ENCODE measurements around the gene PLA2G10. TPM values are rescaled to one million over a fixed set of nuclear protein-coding genes. Genes with fewer than 3 reads are reported as not detected.
"Not testable (repeated sequence)": the region's sequence is repeated elsewhere in the genome, so short reads cannot be mapped to it uniquely, and the experiment has no call there.

PLA2G10 gene
- total RNA-seq = 10 to 100 TPM; 39.1 to 56.7 TPM
- long read RNA-seq, transcript PLA2G10-201 (4 exons, 1,000 nt) = major isoform, 53 of 70 reads
- long read RNA-seq, partial matches to known transcripts = 0 of 70 reads
- long read RNA-seq, other reads (novel, unspliced or antisense) = 13 of 70 reads

GRCh38 chr16:14694129-14694528 lies at the start of gene PLA2G10:
TSS of gene PLA2G10 (minus strand) at chr16:14694308. CDS start at chr16:14694229, 79 bp downstream.
- intact Hi-C loops (cut with DNase I, micrococcal nuclease) = not testable (repeated sequence)

GRCh38 chr16:14742273-14743128 lies 48.4 kb upstream of the PLA2G10 start, which contains the start of gene NPIPA2:
TSS of gene NPIPA2 (plus strand) at chr16:14742533. CDS start at chr16:14748066, 5,533 bp downstream.
- ATAC-seq = peak; percentile 90
- intact Hi-C loops (cut with DNase I, micrococcal nuclease); DNase-seq: not testable (repeated sequence)

More at GRCh38 chr16:14694129-14694528, at the start of gene PLA2G10:
- ATAC-seq = peak; percentile 94
- not testable (repeated sequence) for DNase-seq

- intact Hi-C loops (cut with DNase I, micrococcal nuclease); DNase-seq: not testable (repeated sequence)
- ATAC-seq = peak; percentile 71
Measured at GRCh38 chr16:14741794-14742193, 47.7 kb upstream of the PLA2G10 start.

DNA sequence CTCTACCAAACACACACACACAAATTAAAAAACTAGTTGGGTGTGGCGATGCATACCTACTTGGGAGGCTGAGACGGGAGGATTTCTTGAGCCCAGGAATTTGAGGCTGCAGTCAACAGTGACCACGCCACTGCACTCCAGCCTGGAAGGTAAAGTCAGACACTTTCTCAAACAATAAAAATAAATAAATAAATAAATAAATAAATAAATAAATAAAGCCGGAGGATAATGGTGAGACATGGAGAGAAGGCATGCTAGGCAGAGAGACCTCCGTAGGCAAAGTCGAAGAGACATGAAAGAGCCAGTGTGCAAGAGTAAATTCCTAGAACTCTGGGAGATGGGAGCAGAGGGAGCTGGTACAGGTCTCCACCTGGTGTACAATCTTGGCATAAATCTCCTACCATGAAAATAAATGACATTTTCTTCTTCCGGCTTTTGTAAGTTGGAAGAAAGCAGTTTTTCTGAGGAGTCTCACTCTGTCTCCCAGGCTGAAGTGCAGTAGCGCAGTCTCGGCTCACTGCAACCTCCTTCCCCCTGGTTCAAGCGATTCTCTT lies 46.8 kb upstream of the PLA2G10 start:
- ATAC-seq = peak; percentile 45
- intact Hi-C loops (cut with DNase I, micrococcal nuclease); DNase-seq: not testable (repeated sequence)

- intact Hi-C loops (cut with DNase I, micrococcal nuclease) = not testable (repeated sequence)
Measured at GRCh38 chr16:14733233-14733632, 39.1 kb upstream of the PLA2G10 start.

GRCh38 chr16:14703156-14704011 lies 9.3 kb upstream of the PLA2G10 start, which contains the start of gene NPIPA3:
TSS of gene NPIPA3 (plus strand) at chr16:14703411. CDS start at chr16:14708944, 5,533 bp downstream.
- peak; percentile 90 for ATAC-seq
- intact Hi-C loops (cut with DNase I, micrococcal nuclease); DNase-seq: not testable (repeated sequence)

More at GRCh38 chr16:14733233-14733632, 39.1 kb upstream of the PLA2G10 start:
- ATAC-seq = peak; percentile 94
- not testable (repeated sequence) for DNase-seq

GRCh38 chr16:14702672-14703071 lies 8.6 kb upstream of the PLA2G10 start:
- intact Hi-C loops (cut with DNase I, micrococcal nuclease); DNase-seq: not testable (repeated sequence)
- peak; percentile 70 for ATAC-seq

GRCh38 chr16:14701859-14702258 lies 7.8 kb upstream of the PLA2G10 start:
- intact Hi-C loops (cut with DNase I, micrococcal nuclease); DNase-seq: not testable (repeated sequence)
- peak; percentile 50 for ATAC-seq

DNA sequence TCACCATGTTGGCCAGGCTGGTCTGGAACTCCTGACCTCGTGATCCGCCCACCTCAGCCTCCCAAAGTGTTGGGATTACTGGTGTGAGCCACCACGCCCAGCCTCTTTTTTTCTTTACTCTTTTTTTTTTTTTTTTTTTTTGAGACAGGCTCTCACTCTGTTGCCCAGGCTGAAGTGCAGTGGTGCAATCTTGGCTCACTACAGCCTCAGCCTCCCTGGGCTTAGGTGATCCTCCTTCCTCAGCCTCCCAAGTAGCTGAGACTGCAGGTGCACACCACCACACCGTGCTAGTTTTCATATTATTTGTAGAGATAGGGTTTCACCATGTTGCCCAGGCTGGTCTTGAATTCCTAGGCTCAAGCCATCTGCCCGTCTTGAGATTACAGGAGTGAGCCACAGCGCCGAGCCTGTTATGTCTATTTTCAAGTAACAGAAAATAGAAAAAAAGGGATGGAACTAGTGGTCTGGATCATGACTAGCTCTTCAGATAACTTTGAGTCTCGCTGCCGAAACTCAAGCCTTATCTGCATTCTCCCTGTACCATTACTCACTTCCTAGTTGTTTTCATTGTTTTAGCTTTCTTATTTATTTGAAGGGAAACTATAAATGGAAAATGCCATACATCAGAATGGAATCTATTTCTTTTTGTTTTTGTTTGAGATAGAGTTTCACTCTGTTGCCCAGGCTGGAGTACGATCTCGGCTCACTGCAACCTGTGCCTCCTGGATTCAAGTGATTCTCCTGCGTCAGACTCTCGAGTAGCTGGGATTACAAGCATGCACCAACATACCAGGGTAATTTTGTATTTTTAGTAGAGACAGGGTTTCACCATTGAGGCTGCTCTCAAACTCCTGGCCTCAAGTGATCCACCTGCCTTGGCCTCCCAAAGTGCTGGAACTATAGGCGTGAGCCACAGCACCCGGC lies 8.0 kb downstream of the PLA2G10 start:
- DNase-seq; ATAC-seq; intact Hi-C loops (cut with DNase I, micrococcal nuclease): not testable (repeated sequence)

DNA sequence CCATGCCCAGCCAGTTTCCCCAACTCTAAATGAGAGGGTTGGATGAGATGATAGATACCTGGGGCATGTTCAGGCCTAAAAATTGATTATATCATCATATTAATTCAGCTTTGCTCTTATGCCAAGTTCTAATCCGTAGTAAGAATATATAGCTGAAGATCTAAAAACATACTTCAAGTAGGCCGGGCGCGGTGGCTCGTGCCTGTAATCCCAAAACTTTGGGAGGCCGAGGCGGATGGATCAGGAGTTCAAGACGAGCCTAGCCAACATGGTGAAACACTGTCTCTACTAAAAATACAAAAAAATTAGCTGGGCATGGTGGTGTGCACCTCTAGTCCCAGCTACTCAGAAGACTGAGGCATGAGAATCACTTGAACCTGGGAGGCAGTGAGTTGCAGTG lies 12.0 kb downstream of the PLA2G10 start:
- no peak for DNase-seq
- no peak for ATAC-seq
- intact Hi-C loops (cut with DNase I, micrococcal nuclease) = no loop called here

DNA sequence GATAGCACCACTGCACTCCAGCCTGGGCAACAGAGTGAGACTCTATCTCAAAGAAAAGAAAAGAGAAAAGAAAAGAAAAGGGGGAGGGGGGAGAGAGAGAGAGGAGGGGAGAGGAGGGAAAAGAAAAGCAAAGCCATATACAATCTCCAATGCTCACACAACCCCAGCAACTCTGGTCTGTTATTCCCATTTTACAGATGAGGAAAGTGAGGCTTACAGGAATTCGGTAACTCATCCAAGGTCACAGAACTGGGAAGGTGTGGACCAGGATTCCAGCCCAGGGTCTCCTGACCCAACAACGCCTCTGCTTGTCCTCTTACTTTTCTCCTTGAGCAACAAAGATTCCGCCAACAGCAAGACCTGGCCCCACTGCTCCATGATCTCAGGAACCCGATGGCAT lies 13.0 kb downstream of the PLA2G10 start:
- intact Hi-C loops (cut with DNase I, micrococcal nuclease) = no loop called here
- ATAC-seq = no peak

DNA sequence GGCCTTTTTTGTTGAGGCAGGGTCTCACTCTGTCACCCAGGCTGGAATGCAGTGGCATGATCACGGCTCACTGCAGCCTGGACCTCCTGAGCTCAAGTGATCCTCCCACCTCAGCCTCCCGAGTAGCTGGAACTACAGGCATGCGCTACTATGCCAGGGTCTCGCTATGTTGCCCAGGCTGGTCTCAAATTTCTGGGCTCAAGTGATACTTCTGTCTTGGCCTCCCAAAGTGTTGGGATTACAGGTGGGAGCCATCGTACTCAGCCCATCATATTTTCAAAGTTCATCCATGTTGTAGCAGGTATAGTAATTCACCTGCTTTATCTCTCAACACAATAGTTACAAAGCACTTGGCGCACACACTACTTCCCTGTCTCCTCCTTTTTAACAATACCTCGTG lies 13.7 kb downstream of the PLA2G10 start:
- intact Hi-C loops (cut with DNase I, micrococcal nuclease); ATAC-seq; DNase-seq: not testable (repeated sequence)

More for the DNA sequence above, 13.0 kb downstream of the PLA2G10 start:
- no peak for DNase-seq

GRCh38 chr16:14678748-14679497 lies 15.2 kb downstream of the PLA2G10 start:
- intact Hi-C loops (cut with DNase I, micrococcal nuclease) = no loop called here
- ATAC-seq (no peak), DNase-seq (no peak)

GRCh38 chr16:14677627-14678026 lies 16.5 kb downstream of the PLA2G10 start:
- ATAC-seq (no peak), DNase-seq (no peak)
- intact Hi-C loops (cut with DNase I, micrococcal nuclease) = no loop called here

- DNase-seq (no peak), ATAC-seq (no peak)
- intact Hi-C loops (cut with DNase I, micrococcal nuclease) = no loop called here
Measured at GRCh38 chr16:14676633-14677032, 17.5 kb downstream of the PLA2G10 start.

- peak; percentile 48 to 62 for DNase-seq
- intact Hi-C loops (cut with DNase I, micrococcal nuclease) = no loop called here
Measured at GRCh38 chr16:14672403-14672971, 21.6 kb downstream of the PLA2G10 start.

More at GRCh38 chr16:14672403-14672971, 21.6 kb downstream of the PLA2G10 start:
- peak; percentile 47 for ATAC-seq
